ENCODE measurements around the gene ZNF644.

ZNF644 gene

GRCh38 chr1:90989302-90989701, 32.5 kb downstream of the ZNF644 start:
- DNase-seq (ENCODE audit: low spot score) (no peak), FAIRE-seq (no peak)

DNA sequence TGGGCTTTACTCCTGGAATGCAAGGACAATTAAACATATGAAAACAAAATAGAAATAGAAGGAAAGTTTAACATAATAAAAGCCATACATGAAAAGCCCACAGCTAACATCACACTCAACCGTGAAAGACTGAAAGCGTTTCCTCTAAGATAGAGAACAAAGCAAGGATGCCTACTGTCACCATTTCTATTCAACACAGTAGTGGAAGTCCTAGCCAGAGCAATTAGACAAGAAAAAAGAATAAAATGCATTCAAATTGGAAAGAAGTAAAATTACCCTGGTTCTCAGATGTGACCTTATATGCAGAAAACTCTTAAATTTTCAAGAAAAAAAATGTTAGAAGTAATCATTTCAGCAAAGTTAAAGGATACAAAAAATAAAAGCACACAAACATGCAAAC, 34.0 kb downstream of the ZNF644 start:
- no peak for DNase-seq (ENCODE audit: low spot score)
- FAIRE-seq: no peak

DNA sequence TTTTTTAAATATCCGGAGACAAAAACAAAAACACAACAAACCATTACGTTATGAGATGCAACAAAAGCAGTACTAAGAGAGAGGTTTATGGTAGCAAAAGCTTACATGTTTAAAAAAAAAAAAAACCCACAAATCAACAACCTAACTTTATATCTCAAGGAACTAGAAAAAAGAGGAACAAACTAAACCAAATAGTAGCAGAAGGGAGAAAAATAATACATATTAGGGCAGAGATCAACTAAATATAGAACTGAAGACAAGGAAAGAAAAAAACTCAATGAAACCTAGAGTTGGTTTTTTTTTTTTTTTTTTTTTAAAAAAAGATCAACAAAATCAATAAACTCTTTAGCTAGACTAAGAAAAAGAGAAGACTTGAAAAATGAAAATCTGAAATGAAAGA, 34.9 kb downstream of the ZNF644 start:
- no peak for FAIRE-seq

GRCh38 chr1:90977522-90977921, 44.3 kb downstream of the ZNF644 start:
- DNase-seq (ENCODE audit: low spot score) (no peak), FAIRE-seq (no peak)

More for the DNA sequence above, 34.9 kb downstream of the ZNF644 start:
- DNase-seq (ENCODE audit: low spot score): no peak

DNA sequence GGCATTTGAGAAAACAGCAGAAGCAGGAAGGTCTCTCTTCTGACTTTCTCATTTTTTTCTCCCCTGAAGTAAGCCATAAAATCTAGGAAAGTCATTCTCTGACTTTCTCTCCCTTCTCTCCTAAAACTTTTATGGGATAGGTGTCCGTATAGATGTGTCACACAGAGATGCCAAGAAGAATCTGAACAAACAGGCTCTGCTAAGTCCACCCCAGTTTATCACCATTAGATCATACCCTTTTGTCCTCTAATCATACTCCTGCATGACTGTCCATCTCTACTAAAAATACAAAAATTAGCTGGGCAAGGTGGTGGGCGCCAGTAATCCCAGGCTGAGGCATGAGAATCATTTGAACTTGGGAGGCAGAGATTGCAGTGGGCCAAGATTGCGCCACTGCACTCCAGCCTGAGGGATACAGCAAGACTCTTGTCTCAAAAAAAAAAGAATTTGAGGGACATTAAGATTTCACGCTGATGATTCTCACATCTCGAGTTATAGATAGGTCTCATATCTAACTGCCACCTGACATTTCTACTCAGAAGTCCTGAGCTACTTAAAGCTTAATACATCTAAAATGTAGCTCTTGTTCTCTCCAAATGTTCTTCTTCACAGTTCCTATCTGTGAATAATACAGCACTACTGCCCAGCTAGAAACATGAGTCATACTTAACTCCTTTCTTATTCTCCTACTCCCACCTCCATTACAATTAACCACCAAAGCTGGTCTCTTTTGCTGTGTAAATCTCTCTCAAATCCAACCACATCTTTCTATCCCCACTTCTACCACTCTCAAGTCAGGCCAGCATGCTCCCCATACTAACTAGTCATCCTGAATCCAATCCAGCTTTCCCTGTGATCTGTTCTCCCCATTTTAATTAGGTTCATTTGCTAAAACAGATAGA, 47.7 kb downstream of the ZNF644 start:
- peak; percentile 18 for DNase-seq (ENCODE audit: low spot score)
- no peak for FAIRE-seq

- FAIRE-seq: no peak
- no peak for DNase-seq (ENCODE audit: low spot score)
Measured at GRCh38 chr1:90970208-90970607, 51.6 kb downstream of the ZNF644 start.

- DNase-seq (ENCODE audit: low spot score) (no peak), FAIRE-seq (no peak)
Measured at GRCh38 chr1:90969241-90969640, 52.6 kb downstream of the ZNF644 start.

DNA sequence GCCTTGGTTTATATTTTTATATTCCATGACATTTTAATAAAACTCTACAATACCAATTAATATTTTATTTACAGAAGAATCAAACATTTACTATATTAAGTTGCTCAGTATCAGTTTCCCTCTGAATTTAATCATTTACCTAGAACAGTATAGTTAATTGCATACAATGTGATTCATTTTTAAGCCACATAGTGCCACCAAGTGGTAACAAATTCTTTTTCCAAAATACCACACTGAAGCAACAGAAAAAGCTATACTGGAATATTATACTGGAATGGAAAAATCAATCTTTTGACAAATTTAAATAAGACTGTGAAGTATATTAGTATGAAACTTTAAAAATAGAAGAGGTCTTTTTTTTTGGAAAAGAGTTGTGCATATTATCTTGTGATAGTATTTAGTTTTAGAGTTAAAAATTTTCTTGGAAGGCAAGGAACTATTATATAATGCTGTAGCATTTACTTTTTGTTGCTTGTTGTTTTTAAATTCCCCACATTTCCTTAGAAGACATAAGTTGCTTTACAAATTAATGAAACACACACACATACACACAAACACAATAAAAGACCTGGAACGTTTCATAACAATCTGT, 57.3 kb downstream of the ZNF644 start:
- DNase-seq (ENCODE audit: low spot score): no peak
- FAIRE-seq: no peak

DNA sequence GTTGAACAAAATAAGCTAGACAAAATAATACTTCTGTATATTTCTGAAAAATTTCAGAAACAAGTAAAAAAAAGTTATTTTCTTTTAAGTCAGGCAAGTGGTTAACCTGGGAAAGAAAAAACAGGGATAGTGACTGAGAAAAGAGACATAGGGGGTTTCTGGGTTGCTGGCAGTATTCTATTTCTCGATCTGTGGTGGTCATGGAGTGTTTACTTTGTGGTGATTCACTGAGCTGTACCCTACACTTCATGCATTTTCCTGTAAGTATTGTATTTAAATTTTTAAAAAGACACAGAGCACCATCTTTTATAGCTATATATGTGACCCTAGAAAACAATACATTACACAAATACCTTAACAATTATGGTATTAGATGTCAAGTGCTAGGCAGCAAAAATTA, 58.2 kb downstream of the ZNF644 start:
- FAIRE-seq: no peak
- no peak for DNase-seq (ENCODE audit: low spot score)

GRCh38 chr1:90963236-90963635, 58.6 kb downstream of the ZNF644 start:
- no peak for FAIRE-seq
- no peak for DNase-seq (ENCODE audit: low spot score)

- FAIRE-seq: no peak
- DNase-seq (ENCODE audit: low spot score): no peak
Measured at GRCh38 chr1:90959352-90960206, 62.3 kb downstream of the ZNF644 start.

DNA sequence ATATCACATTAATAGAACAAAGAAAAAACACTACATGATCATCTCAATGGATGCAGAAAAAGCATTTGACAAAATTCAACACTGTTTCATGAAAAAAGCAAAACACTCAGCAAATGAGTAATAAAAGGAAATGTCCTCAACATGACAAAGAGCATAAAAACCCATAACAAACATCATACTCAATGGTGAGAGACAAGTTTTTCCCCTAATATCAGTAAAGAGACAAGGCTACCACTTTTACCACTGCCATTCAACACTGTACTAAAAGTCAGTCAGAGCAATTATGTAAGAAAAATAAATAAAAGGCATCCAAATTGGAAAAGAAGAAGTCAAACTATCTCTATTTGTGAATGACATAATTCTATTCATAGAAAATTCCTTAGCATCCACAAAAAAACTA, 64.3 kb downstream of the ZNF644 start:
- FAIRE-seq: no peak
- DNase-seq (ENCODE audit: low spot score): no peak

GRCh38 chr1:90955769-90956168, 66.1 kb downstream of the ZNF644 start:
- no peak for FAIRE-seq
- no peak for DNase-seq (ENCODE audit: low spot score)

DNA sequence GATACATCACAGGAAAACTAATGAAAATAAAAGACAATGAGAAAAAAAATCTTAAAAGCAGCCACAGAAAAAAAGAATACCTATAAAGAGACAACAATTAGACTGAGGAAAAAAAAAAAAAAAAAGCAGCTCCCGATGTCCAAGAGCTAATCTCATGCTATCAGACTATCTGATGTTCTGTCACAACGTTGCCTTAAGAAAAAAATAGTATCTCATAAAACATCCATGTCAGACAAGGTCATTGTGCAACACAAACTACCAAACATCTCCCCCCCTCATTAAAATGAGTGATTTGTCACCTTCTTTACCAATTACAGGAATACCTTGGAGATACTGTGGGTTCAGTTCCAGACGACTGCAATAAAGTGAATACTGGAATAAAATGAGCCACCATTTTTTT, 68.9 kb downstream of the ZNF644 start:
- FAIRE-seq (no peak), DNase-seq (ENCODE audit: low spot score) (no peak)

GRCh38 chr1:90951009-90951408, 70.8 kb downstream of the ZNF644 start:
- DNase-seq (ENCODE audit: low spot score) (no peak), FAIRE-seq (no peak)

DNA sequence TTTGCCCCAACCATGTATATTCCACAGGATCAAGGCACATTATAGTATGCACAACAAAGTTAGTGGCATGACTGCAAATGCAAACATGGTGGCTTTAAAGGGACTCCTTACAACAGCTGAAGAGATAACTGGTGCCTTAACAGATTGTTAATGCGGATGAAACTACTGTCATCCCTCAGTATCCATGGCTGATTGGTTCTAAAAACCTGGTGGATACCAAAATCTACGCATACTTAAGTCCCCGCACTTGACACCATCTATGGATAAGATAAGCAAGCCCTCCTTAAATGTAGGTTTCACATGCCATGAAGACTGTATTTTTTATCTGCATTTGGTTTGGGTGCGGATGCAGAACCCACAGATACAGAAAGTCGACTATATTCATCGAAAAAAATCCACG, 73.5 kb downstream of the ZNF644 start:
- DNase-seq (ENCODE audit: low spot score) (no peak), FAIRE-seq (no peak)

DNA sequence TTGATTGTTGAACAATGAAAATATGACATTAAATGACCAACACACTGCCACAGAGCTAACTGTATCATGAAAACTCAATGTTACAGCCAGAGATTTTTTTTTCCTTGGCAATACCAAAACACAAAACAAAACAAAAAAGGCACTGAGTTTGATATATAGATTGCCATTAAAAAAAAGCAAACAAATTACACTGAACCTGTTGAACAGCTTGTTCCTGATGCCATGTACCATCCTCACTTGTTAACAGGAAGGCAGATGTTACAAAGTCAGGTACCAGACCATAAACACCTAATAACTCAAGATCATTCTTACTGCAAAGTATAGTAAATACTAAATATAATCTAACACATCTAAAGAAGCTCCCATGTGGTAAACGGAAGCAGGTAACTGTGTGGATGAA, 75.2 kb downstream of the ZNF644 start:
- DNase-seq (ENCODE audit: low spot score) (no peak), FAIRE-seq (no peak)

GRCh38 chr1:90945287-90945686, 76.5 kb downstream of the ZNF644 start:
- FAIRE-seq: no peak
- no peak for DNase-seq (ENCODE audit: low spot score)

DNA sequence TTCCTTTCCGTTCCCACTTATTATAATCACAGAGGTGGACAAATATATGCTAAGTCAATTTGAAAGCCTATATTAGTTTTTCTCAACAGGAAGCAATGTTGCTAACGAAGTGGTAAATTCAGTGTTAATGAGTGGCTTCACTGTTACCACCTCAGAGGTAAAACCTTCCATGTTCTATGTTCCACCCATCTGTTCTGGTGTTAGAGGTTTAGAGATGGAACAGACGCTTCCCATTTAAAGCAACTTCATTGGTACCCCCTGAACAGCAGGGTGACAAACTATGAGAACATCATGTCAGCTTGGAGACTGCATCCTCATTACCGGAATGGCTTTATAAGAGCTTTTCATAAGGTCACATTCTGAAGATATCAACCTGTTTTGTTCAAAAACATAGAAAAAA, 77.9 kb downstream of the ZNF644 start:
- DNase-seq (ENCODE audit: low spot score): no peak

GRCh38 chr1:90940746-90941145, 81.1 kb downstream of the ZNF644 start:
- DNase-seq (ENCODE audit: low spot score): no peak
- FAIRE-seq: no peak

More for the DNA sequence above, 77.9 kb downstream of the ZNF644 start:
- no peak for FAIRE-seq

GRCh38 chr1:90936731-90937130, 85.1 kb downstream of the ZNF644 start:
- FAIRE-seq (no peak), DNase-seq (ENCODE audit: low spot score) (no peak)

DNA sequence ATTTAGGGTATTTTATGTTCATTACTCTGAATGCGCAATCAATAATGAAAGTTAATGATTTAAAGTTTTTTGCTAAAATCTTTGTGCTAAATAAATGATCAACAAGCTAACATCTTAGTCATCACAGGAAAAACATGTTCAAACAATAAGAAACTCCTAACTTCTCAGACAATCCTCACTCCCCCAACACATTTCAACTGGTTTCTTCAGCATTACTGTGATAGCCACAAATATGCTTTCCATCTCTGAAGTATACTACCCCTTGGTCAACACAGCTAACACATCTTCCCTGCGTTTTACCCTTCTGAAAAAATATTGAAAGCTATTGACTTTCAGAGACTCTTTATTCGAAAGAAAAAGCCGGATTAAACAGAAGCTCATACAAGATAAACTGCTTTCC, 85.8 kb downstream of the ZNF644 start:
- no peak for FAIRE-seq
- no peak for DNase-seq (ENCODE audit: low spot score)

Measured in urothelium cell line (cell line).